WI38 (cell line): ENCODE measurements around the gene RNF44.

ENCODE experiments used
- H3K4me3 ChIP-seq: 2 replicates; pipeline ENCODE4 v1.5.1; 2011; ENCODE audit warnings: low read depth, mild to moderate bottlenecking, control low read depth, low read length
- CTCF ChIP-seq: IDR thresholded peaks from 2 replicates; pipeline ENCODE4 v1.5.1; 2012; ENCODE audit warnings: low read depth, mild to moderate bottlenecking, control low read depth, low read length

The RNF44 gene

GRCh38 chr5:176545388-176545736 lies 8.2 kb upstream of the RNF44 start:
- no peak overlapping the region for H3K4me3 ChIP-seq
- TF ChIP-seq CTCF, result no peak

- H3K4me3 ChIP-seq, result peak overlapping the region; percentile 57
- TF ChIP-seq CTCF, result no peak
These were observed 6.4 kb upstream of the RNF44 start for GRCh38 chr5:176543428-176544182.

- TF ChIP-seq CTCF, result no peak
- H3K4me3 ChIP-seq, result peak overlapping the region; percentile 63
These were observed 5.6 kb upstream of the RNF44 start for GRCh38 chr5:176542596-176543427.

- peak overlapping the region; percentile 63; the same call in 1 of the 2 replicates for H3K4me3 ChIP-seq
- TF ChIP-seq CTCF, result no peak
These were observed 5.0 kb upstream of the RNF44 start for GRCh38 chr5:176542135-176542595.

- no peak for TF ChIP-seq CTCF
- no peak overlapping the region for H3K4me3 ChIP-seq
These were observed 4.3 kb upstream of the RNF44 start for GRCh38 chr5:176541338-176542134.

GRCh38 chr5:176540956-176541337 lies 3.7 kb upstream of the RNF44 start:
- no peak for TF ChIP-seq CTCF
- H3K4me3 ChIP-seq, result no peak overlapping the region
